ENCODE data around the gene AGFG2. TPM values are rescaled to one million over a fixed set of nuclear protein-coding genes. Genes with fewer than 3 reads are reported as not detected.

The AGFG2 gene
- total RNA-seq, 1 donor, result 19.3 TPM

DNA sequence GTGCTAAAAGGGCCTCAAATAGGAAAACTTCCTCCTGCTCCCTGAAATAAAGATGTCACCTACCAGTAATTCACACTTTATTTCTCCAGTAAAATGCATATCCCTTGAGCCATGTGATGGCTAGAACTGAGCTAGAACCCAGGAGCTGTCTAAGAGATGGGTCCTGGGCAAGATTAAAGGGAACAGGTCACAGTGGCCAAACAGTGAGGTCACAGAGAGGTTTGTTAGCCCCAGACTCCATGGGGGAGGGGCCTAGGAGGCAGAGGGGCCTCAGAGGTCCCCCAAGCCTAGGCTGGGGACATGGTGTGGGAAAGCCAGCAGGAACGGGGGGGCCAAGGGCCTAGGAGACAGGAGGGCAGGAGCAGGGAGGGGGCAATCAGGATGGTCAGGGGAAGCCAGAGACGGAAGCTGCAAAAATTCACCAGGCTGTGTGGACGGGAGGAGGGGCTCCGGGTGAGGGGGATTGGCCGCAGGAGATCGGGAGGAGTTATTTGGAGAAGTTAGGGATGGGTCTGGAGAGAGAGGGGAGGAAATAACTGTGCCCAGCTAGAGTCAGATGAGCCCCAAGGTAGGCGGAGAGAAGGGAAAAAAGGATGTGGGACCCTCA, 50.4 kb downstream of the AGFG2 start:
- no peak for DNase-seq (ENCODE audit: low read depth)
- no peak overlapping the region for H3K4me3 ChIP-seq (ENCODE audit: low read depth, low read length)
- TF ChIP-seq, protein P1, sequence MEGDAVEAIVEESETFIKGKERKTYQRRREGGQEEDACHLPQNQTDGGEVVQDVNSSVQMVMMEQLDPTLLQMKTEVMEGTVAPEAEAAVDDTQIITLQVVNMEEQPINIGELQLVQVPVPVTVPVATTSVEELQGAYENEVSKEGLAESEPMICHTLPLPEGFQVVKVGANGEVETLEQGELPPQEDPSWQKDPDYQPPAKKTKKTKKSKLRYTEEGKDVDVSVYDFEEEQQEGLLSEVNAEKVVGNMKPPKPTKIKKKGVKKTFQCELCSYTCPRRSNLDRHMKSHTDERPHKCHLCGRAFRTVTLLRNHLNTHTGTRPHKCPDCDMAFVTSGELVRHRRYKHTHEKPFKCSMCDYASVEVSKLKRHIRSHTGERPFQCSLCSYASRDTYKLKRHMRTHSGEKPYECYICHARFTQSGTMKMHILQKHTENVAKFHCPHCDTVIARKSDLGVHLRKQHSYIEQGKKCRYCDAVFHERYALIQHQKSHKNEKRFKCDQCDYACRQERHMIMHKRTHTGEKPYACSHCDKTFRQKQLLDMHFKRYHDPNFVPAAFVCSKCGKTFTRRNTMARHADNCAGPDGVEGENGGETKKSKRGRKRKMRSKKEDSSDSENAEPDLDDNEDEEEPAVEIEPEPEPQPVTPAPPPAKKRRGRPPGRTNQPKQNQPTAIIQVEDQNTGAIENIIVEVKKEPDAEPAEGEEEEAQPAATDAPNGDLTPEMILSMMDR (IDR thresholded peaks at IDR 0.05; ENCODE audit: insufficient read depth, low read length), result no peak

DNA sequence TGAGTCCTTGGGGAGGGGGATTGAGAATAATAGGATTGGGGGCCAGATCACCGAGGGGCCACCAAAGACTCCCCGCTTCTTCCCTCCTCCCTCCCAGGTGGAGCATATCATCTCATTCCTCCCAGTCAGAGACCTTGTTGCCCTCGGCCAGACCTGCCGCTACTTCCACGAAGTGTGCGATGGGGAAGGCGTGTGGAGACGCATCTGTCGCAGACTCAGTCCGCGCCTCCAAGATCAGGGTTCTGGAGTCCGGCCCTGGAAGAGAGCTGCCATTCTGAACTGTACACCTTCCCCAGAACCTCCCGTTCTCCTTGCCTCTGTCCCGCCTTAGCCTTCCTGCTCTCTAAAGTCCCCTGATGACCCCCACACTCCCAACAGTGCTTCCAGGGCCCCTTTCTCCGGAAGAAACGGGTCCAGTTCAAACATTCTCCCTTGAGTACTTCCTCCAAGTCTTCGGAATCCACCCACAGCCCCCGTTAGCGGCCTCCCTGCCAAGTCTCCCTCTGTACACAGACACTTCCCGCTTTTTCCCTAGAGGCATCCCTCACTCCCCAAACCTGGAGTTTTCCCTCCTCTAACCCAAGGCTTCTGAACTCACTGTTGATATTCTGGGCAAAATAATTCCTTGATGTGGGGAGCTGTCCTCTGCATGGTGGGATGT, 51.2 kb downstream of the AGFG2 start:
- TF ChIP-seq, protein P1 (IDR thresholded peaks at IDR 0.05; ENCODE audit: insufficient read depth, low read length), result no peak
- no peak overlapping the region for H3K4me3 ChIP-seq (ENCODE audit: low read depth, low read length)
- DNase-seq (ENCODE audit: low read depth), result no peak

DNA sequence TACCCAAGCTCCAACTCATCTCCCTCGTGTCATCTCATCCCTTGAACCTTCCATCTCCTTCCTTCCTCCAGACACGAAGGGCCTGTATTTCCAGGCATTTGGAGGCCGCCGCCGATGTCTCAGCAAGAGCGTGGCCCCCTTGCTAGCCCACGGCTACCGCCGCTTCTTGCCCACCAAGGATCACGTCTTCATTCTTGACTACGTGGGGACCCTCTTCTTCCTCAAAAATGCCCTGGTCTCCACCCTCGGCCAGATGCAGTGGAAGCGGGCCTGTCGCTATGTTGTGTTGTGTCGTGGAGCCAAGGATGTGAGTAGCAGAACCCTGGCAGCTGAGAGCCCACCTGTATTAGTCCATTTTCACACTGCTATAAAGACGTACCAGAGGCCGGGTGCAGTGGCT, 52.6 kb downstream of the AGFG2 start:
- no peak overlapping the region for H3K4me3 ChIP-seq (ENCODE audit: low read depth, low read length)
- no peak for DNase-seq (ENCODE audit: low read depth)
- TF ChIP-seq, protein P1 (IDR thresholded peaks at IDR 0.05; ENCODE audit: insufficient read depth, low read length), result no peak

DNA sequence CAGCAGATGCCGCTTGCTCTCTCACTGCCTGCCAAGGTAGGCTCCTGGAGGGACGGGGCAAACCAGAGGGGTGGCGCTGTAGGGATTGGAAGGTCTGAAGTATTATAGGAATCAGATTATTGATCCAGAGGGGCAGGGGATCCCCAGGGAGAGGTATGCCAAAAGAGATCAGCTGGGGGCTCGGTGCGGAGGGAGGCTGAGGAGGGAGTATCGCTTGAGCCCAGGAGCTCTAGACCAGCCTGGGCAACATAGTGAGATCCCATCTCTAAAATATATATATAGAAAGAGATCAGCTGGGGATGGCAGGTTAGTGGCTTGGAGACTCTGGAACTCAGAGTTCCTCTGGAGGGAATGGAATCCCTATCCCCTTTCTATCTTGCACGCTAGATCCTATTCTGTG, 56.2 kb downstream of the AGFG2 start:
- TF ChIP-seq, protein P1 (IDR thresholded peaks at IDR 0.05; ENCODE audit: insufficient read depth, low read length), result no peak
- DNase-seq (ENCODE audit: low read depth), result no peak

DNA sequence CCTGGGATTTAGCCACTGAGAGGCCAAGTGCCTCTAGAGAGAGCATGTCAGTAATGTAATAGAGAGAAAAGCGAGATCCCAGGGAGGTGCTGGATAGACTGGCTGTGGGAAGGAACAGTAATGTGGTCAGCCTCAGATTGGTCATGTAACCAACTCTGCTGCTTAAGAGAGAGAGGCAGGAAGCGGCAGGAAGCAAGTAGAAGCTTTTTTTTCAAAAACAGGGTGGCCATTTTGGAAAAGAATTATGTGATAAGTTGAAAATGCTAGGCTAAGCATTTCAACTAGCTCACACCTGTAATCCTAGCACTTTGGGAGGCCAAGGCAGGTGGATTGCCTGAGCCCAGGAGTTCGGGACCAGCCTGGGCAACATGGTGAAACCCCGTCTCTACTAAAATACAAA, 59.4 kb downstream of the AGFG2 start:
- no peak for DNase-seq (ENCODE audit: low read depth)
- H3K4me3 ChIP-seq (ENCODE audit: low read depth, low read length), result no peak overlapping the region
- TF ChIP-seq, protein P1 (IDR thresholded peaks at IDR 0.05; ENCODE audit: insufficient read depth, low read length), result no peak

More for the DNA sequence above, 56.2 kb downstream of the AGFG2 start:
- H3K4me3 ChIP-seq (ENCODE audit: low read depth, low read length), result no peak overlapping the region

DNA sequence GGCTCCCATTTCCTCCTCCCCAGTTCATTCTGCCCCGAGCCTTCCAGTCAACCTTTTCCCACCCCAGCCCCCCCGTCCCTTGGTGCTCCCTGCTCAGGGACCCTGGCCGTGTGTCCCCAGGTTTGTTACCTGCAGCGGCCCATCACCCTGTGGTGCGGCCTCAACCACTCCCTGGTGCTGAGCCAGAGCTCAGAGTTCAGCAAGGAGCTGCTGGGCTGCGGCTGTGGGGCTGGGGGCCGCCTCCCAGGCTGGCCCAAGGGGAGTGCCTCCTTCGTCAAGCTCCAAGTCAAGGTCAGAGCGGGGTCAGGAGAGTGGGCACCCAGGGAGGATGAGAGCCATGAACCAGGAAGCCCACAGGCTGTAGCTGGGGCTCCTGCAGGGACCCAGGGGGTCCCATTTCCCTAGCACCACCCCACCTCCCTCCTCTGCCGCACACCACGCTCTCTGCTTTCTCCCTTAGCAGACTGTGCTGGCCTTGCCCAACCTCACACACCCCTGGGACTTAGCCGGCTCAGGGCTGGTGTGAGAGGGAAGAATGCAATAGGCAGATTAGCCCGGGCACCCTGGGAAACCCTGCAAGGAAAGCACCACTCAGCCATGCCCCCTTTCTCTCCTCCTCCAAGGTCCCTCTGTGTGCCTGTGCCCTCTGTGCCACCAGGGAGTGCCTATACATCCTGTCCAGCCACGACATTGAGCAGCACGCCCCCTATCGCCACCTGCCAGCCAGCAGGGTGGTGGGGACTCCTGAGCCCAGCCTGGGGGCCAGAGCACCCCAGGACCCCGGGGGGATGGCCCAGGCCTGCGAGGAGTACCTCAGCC, 61.1 kb downstream of the AGFG2 start:
- TF ChIP-seq, protein P1 (IDR thresholded peaks at IDR 0.05; ENCODE audit: insufficient read depth, low read length), result no peak

More for the DNA sequence above, 61.1 kb downstream of the AGFG2 start:
- no peak for DNase-seq (ENCODE audit: low read depth)
- H3K4me3 ChIP-seq (ENCODE audit: low read depth, low read length), result no peak overlapping the region

Measured in fibroblast of the aortic adventitia (primary cell).